Activated naive CD4-positive, alpha-beta T cell treated with anti-CD3 and anti-CD28 coated beads for 36 hours (primary cell): ENCODE results near the gene CDH3. TPM values are rescaled to one million over a fixed set of nuclear protein-coding genes. Genes with fewer than 3 reads are reported as not detected.
A peak's percentile ranks its signal among the peaks of the same experiment; 100 is the strongest.

Source experiments
- CTCF ChIA-PET: fragments of 350-600 bp; sonication (Branson Sonifier 250); formaldehyde crosslinking; loops from one replicate; lab custom pipeline; 2021; ENCODE audit warnings: antibody characterized with exemption; lab: Charles Lee
- DNase-seq: peaks from one replicate; pipeline ENCODE4 v3.0.0-alpha.2; 2020
- H3K27ac Mint-ChIP-seq: one replicate; pipeline ENCODE4 v1.8.0; 2021; ENCODE audit warnings: mild to moderate bottlenecking, mixed read lengths
- H3K27me3 Mint-ChIP-seq: one replicate; pipeline ENCODE4 v1.8.0; 2021; ENCODE audit warnings: low read depth, mixed read lengths
- H3K36me3 Mint-ChIP-seq: one replicate; pipeline ENCODE4 v1.8.0; 2021; ENCODE audit warnings: low read depth, mixed read lengths
- H3K4me1 Mint-ChIP-seq: one replicate; pipeline ENCODE4 v1.8.0; 2021; ENCODE audit warnings: low read depth, mixed read lengths
- H3K4me3 Mint-ChIP-seq: one replicate; pipeline ENCODE4 v1.8.0; 2021; ENCODE audit warnings: mild to moderate bottlenecking, moderate library complexity, mixed read lengths
- H3K9me3 Mint-ChIP-seq: one replicate; pipeline ENCODE4 v1.8.0; 2021; ENCODE audit warnings: mixed read lengths
- intact Hi-C: fragments of 100-400 bp; cut with micrococcal nuclease; formaldehyde crosslinking; loops from one replicate; pipeline ENCODE4 v1.15.1; 2023
- total RNA-seq, 2 experiments: library from RNA; stranded (reverse); gene quantifications; one replicate each; pipeline ENCODE4 v1.2.3, GENCODE V29; 2021

CDH3 gene
- total RNA-seq, 2 experiments from 2014 or later: 20.1 to 23.3 TPM

DNA sequence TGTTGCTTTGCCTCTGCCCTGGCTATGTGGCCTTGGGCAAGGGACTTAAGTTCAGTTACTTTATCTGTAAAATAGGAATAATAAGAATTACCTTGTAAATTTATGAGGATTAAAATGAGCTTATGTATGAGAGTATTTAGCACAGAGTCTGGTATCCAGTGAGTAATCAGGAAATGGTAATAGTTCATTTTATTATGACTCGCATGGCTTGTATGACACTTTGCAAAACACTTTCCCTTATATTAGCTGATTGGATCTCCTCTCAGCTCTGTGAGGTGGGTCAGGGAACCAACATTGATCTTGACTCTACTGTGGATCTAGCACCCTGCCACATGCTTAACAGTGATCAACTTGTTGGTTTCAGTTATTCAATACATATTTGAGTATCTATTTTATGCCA, 8.3 kb upstream of the CDH3 start:
- intact Hi-C loops: loop anchor here (2.0 kb wide), 1 partner anchor 32 kb away; no protein-coding TSS in a partner anchor
- Mint-ChIP-seq H3K9me3 (no peaks in the 10 kb centered on the region), H3K4me1 (peaks cover 11% of the 10 kb centered on the region), H3K36me3 (no peaks in the 10 kb centered on the region), H3K27me3 (peaks cover 9% of the 10 kb centered on the region), H3K27ac (no peak overlapping the region), H3K4me3 (no peak overlapping the region)
- CTCF ChIA-PET: interaction anchor here (0.5 to 1.5 kb wide), 3 partner anchors 47 to 655 kb away, joined by 3 to 6 read pairs (median 3); no protein-coding TSS in a partner anchor
- DNase-seq: no peak

DNA sequence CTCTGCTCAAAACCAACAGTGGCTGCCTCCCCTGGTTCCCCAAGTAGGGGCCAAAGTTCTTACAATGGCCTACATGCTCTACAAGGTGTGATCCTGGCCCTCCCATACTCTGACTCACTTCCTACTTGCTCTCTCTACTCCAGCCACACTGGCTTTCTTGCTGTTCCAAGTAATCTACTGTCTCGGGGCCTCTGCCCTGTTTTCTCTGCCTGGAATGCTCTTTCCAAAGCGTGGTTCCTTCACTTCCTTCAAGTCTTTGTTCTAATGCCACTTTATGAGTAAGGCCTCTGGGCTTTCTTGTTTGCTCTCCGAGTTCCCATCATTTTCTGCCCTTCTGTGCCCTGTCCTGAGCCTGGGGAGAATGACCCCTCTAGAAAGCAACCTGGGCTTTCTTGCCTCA, 4.1 kb upstream of the CDH3 start:
- H3K4me3 Mint-ChIP-seq: no peak overlapping the region
- intact Hi-C loops: loop anchor here (10.0 kb wide), 1 partner anchor 556 kb away; the partner anchor contains the start of gene NFATC3
- H3K27me3 Mint-ChIP-seq: peaks cover 33% of the 10 kb centered on the region
- DNase-seq: no peak
- CTCF ChIA-PET: no interaction called here
- H3K9me3 Mint-ChIP-seq: no peaks in the 10 kb centered on the region
- no peak overlapping the region for H3K27ac Mint-ChIP-seq
- H3K36me3 Mint-ChIP-seq: no peaks in the 10 kb centered on the region
- H3K4me1 Mint-ChIP-seq: peaks cover 24% of the 10 kb centered on the region

GRCh38 chr16:68642047-68642435, 3.1 kb upstream of the CDH3 start:
- intact Hi-C loops: loop anchor here (10.0 kb wide), 1 partner anchor 557 kb away; the partner anchor contains the start of gene NFATC3
- Mint-ChIP-seq H3K27me3 (peaks cover 41% of the 10 kb centered on the region), H3K4me1 (peaks cover 24% of the 10 kb centered on the region), H3K4me3 (no peak overlapping the region), H3K9me3 (no peaks in the 10 kb centered on the region), H3K27ac (no peak overlapping the region), H3K36me3 (no peaks in the 10 kb centered on the region)
- CTCF ChIA-PET: interaction anchor here (1.6 kb wide), 1 partner anchor 51 kb away, joined by 3 read pairs; no protein-coding TSS in a partner anchor
- DNase-seq: no peak

DNA sequence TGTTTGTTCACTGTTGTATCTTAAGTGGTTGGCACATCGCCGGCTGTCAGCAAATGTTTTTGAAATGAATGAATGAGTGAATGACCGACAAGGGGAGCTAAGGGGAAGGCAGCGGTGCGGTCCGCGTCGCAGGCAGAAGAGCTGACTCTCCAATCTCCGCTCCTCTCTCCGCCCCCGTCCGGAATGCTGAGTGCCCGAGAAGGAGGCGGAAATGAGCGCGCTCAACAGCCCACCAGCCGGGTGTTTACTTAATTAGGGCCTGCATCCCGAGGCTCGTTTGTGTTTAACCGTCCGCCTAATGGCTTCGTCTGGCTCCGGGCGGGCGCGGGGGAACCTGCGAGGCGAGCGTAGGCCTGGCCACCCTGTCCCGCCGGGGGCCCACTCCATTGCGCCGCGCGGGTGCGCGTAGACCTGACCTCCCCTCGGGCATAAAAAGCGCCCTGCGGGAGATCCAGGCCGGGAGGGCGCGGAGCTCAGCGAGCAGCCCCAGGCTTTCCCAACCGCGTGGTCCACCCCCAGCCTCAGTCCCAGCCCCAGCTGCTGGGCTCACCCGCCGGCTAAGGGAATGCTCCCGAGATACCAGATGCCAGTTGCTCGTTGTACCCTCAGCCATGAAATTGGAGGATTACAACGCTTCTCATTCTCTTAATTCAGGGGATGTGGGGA, 2.5 kb upstream of the CDH3 start:
- H3K27me3 Mint-ChIP-seq: peaks cover 45% of the 10 kb centered on the region
- no peaks in the 10 kb centered on the region for H3K9me3 Mint-ChIP-seq
- CTCF ChIA-PET: interaction anchor here (1.6 kb wide), 1 partner anchor 52 kb away, joined by 3 read pairs; no protein-coding TSS in a partner anchor
- H3K36me3 Mint-ChIP-seq: no peaks in the 10 kb centered on the region
- intact Hi-C loops: loop anchor here (10.0 kb wide), 1 partner anchor 558 kb away; the partner anchor contains the start of gene NFATC3
- no peak overlapping the region for H3K4me3 Mint-ChIP-seq
- H3K27ac Mint-ChIP-seq: no peak overlapping the region
- peak; percentile 31 for DNase-seq
- H3K4me1 Mint-ChIP-seq: peaks cover 25% of the 10 kb centered on the region

DNA sequence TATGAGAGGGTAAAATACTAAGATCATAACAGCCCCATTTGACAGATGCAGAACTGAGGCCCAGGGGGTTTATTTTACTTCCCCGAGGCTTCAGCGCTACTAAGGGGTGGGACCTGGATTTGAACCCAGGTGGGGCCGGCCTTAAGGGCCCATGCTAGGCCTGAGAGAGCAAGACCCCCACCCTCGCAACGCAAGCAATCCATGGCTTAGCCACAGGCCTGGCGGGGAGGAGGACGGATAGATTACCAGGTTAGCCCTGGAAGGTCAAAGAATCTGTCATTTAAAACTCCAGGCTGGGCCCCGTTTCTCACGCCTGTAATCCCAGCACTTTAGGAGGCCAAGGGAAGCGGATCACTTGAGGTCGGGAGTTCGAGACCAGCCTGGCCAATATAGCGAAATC, 1.9 kb upstream of the CDH3 start:
- no peak overlapping the region for H3K27ac Mint-ChIP-seq
- no peaks in the 10 kb centered on the region for H3K36me3 Mint-ChIP-seq
- no peaks in the 10 kb centered on the region for H3K9me3 Mint-ChIP-seq
- intact Hi-C loops: loop anchor here (10.0 kb wide), 1 partner anchor 558 kb away; the partner anchor contains the start of gene NFATC3
- no peak overlapping the region for H3K4me3 Mint-ChIP-seq
- peaks cover 31% of the 10 kb centered on the region for H3K4me1 Mint-ChIP-seq
- CTCF ChIA-PET: interaction anchor here (1.0 kb wide), 1 partner anchor 115 kb away, joined by 4 read pairs; no protein-coding TSS in a partner anchor
- H3K27me3 Mint-ChIP-seq: peaks cover 52% of the 10 kb centered on the region
- no peak for DNase-seq

- peaks cover 31% of the 10 kb centered on the region for H3K4me1 Mint-ChIP-seq
- DNase-seq: no peak
- CTCF ChIA-PET: interaction anchor here (1.0 to 1.5 kb wide), 2 partner anchors 25 to 115 kb away, joined by 3 to 4 read pairs; no protein-coding TSS in a partner anchor
- peaks cover 57% of the 10 kb centered on the region for H3K27me3 Mint-ChIP-seq
- H3K4me3 Mint-ChIP-seq: peak overlapping the region; percentile 1
- no peak overlapping the region for H3K27ac Mint-ChIP-seq
- H3K36me3 Mint-ChIP-seq: no peaks in the 10 kb centered on the region
- H3K9me3 Mint-ChIP-seq: no peaks in the 10 kb centered on the region
- intact Hi-C loops: loop anchor here (10.0 kb wide), 1 partner anchor 559 kb away; the partner anchor contains the start of gene NFATC3
Observed at GRCh38 chr16:68643847-68644246, 1.3 kb upstream of the CDH3 start.

- Mint-ChIP-seq H3K36me3 (no peaks in the 10 kb centered on the region), H3K4me3 (peak overlapping the region; percentile 47), H3K27ac (no peak overlapping the region), H3K27me3 (peaks cover 62% of the 10 kb centered on the region), H3K9me3 (no peaks in the 10 kb centered on the region), H3K4me1 (peaks cover 31% of the 10 kb centered on the region)
- CTCF ChIA-PET: interaction anchor here (1.0 to 1.5 kb wide), 2 partner anchors 25 to 116 kb away, joined by 3 to 4 read pairs; no protein-coding TSS in a partner anchor
- intact Hi-C loops: loop anchor here (10.0 kb wide), 1 partner anchor 559 kb away; the partner anchor contains the start of gene NFATC3
- DNase-seq: no peak
Observed at GRCh38 chr16:68644296-68644695, 814 bp upstream of the CDH3 start.

DNA sequence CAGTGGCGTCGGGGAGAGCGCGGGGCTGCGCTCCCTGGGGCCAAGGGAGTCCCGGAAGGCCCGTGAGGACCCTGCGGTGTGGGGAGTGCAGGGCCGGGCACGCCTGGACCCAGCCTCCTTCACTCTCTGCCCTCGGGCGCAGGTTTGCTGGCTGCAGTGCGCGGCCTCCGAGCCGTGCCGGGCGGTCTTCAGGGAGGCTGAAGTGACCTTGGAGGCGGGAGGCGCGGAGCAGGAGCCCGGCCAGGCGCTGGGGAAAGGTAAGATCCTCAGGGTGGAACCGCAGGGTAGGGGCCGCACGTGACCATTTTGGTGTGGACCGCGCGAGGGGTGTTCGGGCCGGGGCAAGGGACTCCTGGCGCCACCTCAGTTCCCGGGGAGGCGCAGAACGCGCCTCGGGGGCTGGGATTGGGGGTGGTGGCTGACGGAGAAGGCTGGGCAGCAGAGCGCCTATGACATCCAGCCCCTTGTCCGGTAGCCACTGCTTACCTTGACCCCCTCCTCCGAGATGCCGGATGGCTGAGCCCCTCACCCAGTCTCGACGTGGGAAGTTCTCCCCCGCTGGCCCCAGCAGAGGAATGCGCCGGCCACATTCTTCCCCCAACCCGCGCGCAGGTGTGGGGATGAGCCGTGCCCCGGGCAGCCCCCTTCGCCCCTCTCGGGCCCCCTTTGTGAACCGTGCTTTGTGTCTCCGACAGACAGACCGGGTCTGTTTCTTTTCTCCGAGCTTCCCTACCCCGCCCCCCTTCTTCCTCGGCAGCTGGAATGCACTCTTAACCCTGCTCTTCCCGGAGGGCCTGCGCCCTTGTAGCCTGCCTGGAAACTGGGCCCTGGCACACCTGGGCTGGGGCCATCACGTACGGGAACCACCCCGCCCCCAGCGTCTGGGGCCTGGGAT, 631 bp downstream of the CDH3 start:
- intact Hi-C loops: loop anchor here (2.0 to 10.0 kb wide), 3 partner anchors 15 to 561 kb away; partner anchors contain the start of gene NFATC3
- no peaks in the 10 kb centered on the region for H3K9me3 Mint-ChIP-seq
- H3K36me3 Mint-ChIP-seq: no peaks in the 10 kb centered on the region
- peak overlapping the region; percentile 69 for H3K4me3 Mint-ChIP-seq
- H3K27ac Mint-ChIP-seq: no peak overlapping the region
- H3K4me1 Mint-ChIP-seq: peaks cover 32% of the 10 kb centered on the region
- peaks cover 64% of the 10 kb centered on the region for H3K27me3 Mint-ChIP-seq
- DNase-seq: no peak
- CTCF ChIA-PET: no interaction called here

DNA sequence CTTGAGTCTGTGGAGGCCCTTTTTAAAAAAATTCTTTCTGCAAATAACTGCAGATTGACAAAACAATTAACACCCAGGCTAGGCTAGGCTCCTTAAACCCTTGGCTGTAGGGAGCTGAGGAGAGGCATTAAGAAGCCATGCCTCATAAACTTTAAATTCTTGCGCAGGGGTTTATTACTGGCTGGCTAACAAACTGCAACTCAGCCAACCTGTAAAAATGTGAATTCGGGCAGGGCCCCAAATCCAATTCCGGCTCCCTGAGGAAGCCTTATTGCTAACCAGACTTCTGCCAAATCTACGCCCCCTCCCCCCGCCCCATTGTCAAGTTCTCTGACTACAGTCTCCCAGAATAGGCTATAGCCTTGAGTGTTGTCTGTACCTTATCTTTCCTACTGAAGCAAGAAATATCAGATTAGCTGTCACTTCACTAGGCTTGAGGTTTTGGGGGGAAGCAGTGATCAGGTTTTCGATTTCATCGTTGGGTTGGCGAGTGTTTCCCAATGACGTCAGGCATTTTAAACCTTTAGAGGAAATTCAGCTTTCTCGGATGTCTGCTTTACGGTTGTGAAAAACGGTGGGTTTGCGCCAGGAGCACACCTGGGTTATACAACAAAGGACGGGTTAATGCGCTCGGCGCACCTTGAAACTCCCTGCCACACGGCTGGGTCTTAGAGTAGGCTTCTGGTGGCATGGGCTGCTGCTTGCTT, 2.0 kb downstream of the CDH3 start:
- Mint-ChIP-seq H3K36me3 (no peaks in the 10 kb centered on the region), H3K9me3 (no peaks in the 10 kb centered on the region), H3K27ac (no peak overlapping the region), H3K4me1 (peaks cover 30% of the 10 kb centered on the region), H3K4me3 (peak overlapping the region; percentile 69), H3K27me3 (peaks cover 68% of the 10 kb centered on the region)
- peak; percentile 70 for DNase-seq
- CTCF ChIA-PET: interaction anchor here (1.4 to 2.4 kb wide), 3 partner anchors 14 to 119 kb away, joined by 3 to 8 read pairs (median 7); no protein-coding TSS in a partner anchor
- intact Hi-C loops: loop anchor here (1.0 to 10.0 kb wide), 4 partner anchors 14 to 562 kb away; partner anchors contain the start of gene NFATC3

- intact Hi-C loops: no loop called here
- DNase-seq: no peak
- Mint-ChIP-seq H3K9me3 (no peaks in the 10 kb centered on the region), H3K36me3 (no peaks in the 10 kb centered on the region), H3K27ac (no peak overlapping the region), H3K27me3 (peaks cover 56% of the 10 kb centered on the region), H3K4me3 (no peak overlapping the region), H3K4me1 (peaks cover 15% of the 10 kb centered on the region)
- CTCF ChIA-PET: no interaction called here
Observed at GRCh38 chr16:68651136-68651535, 6.0 kb downstream of the CDH3 start.

DNA sequence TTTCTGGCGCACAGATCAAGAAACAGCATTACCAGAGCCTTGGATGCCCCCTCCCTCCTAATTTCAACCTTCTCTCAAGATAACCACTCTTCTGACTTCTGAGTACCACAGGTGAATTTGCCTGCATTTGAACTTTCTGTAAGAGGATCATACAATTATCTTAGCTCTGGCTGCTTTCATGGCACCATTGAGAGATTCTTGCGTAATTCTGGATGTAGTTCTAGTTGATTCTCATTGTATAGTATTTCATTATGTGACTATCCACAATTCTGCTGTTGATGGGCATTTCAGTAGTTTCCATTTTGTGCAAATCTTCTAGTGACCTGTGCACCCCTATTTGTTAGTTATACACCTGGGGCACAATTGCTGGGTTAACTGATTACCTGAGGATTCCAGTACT, 7.5 kb downstream of the CDH3 start:
- peaks cover 6% of the 10 kb centered on the region for H3K4me1 Mint-ChIP-seq
- intact Hi-C loops: no loop called here
- no peak overlapping the region for H3K27ac Mint-ChIP-seq
- H3K9me3 Mint-ChIP-seq: no peaks in the 10 kb centered on the region
- no peak for DNase-seq
- no peak overlapping the region for H3K4me3 Mint-ChIP-seq
- CTCF ChIA-PET: interaction anchor here (1.3 kb wide), 1 partner anchor 16 kb away, joined by 4 read pairs; no protein-coding TSS in a partner anchor
- no peaks in the 10 kb centered on the region for H3K36me3 Mint-ChIP-seq
- H3K27me3 Mint-ChIP-seq: peaks cover 51% of the 10 kb centered on the region
